ENCODE measurements around the gene SLC6A18. TPM values are rescaled to one million over a fixed set of nuclear protein-coding genes. Genes with fewer than 3 reads are reported as not detected.

The SLC6A18 gene
- total and polyA plus RNA-seq, 2 experiments from 2014 or later, result 0.35 TPM; not detected in 1

DNA sequence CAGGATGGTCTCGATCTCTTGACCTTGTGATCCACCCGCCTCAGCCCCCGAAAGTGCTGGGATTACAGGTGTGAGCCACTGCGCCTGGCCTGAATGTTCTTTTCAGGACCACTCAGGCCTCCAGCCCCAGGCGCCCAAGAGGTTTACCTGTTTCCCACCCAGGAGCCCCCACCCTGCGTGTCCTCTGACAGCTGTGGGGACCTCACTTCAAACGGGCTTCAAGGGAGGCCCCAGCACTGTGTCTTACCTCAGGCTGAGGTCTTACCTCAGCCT lies 42.9 kb upstream of the SLC6A18 start:
- Histone ChIP-seq H3K4me1 (ENCODE audit: insufficient read depth) (peaks cover 50% of the 10 kb centered on the region), H3K4me2 (peak overlapping the region; percentile 66), H3K79me2 (no peaks in the 10 kb centered on the region), H3K9me3 (ENCODE audit: low read depth) (no peaks in the 10 kb centered on the region), H4K20me1 (ENCODE audit: insufficient read depth, poor library complexity, severe bottlenecking) (no peaks in the 10 kb centered on the region), H3K4me3 (no peak overlapping the region), H3K36me3 (replicated peaks; ENCODE audit: insufficient read depth, low read depth) (no peaks in the 10 kb centered on the region), H3K27ac (peak overlapping the region; percentile 96), H3K9me2 (replicated peaks; ENCODE audit: insufficient read depth) (no peaks in the 10 kb centered on the region), H2AFZ (no peak overlapping the region), H3K27me3 (no peaks in the 10 kb centered on the region)
- 73% methylated on average over 7 of the region's 7 CpGs for WGBS (ENCODE audit: low lambda C conversion rate, missing lambda C conversion rate)
- no peak for TF ChIP-seq EZH2 (IDR thresholded peaks at IDR 0.05; ENCODE audit: borderline replicate concordance)
- TF ChIP-seq EZH2phosphoT487 (IDR thresholded peaks at IDR 0.05; ENCODE audit: low read depth, severe bottlenecking, unreplicated experiment), result no peak
- no peak for TF ChIP-seq CTCF (IDR thresholded peaks at IDR 0.05; ENCODE audit: poor library complexity)
- no peak for DNase-seq (ENCODE audit: low spot score)

- Histone ChIP-seq H3K4me1 (ENCODE audit: insufficient read depth) (peaks cover 50% of the 10 kb centered on the region), H3K79me2 (no peaks in the 10 kb centered on the region), H2AFZ (no peak overlapping the region), H3K4me3 (no peak overlapping the region), H3K9me2 (replicated peaks; ENCODE audit: insufficient read depth) (no peaks in the 10 kb centered on the region), H3K27ac (peak overlapping the region; percentile 96), H3K27me3 (no peaks in the 10 kb centered on the region), H3K4me2 (peak overlapping the region; percentile 66), H3K36me3 (replicated peaks; ENCODE audit: insufficient read depth, low read depth) (no peaks in the 10 kb centered on the region), H4K20me1 (ENCODE audit: insufficient read depth, poor library complexity, severe bottlenecking) (no peaks in the 10 kb centered on the region), H3K9me3 (ENCODE audit: low read depth) (no peaks in the 10 kb centered on the region)
- no peak for TF ChIP-seq EZH2phosphoT487 (IDR thresholded peaks at IDR 0.05; ENCODE audit: low read depth, severe bottlenecking, unreplicated experiment)
- TF ChIP-seq EZH2 (IDR thresholded peaks at IDR 0.05; ENCODE audit: borderline replicate concordance), result no peak
- no peak for TF ChIP-seq CTCF (IDR thresholded peaks at IDR 0.05; ENCODE audit: poor library complexity)
- 45% methylated on average over 31 of the region's 31 CpGs for WGBS (ENCODE audit: low lambda C conversion rate, missing lambda C conversion rate)
- peak; percentile 83 for DNase-seq (ENCODE audit: low spot score)
Measured at GRCh38 chr5:1182633-1183423, 42.4 kb upstream of the SLC6A18 start.

GRCh38 chr5:1183424-1184162 lies 41.6 kb upstream of the SLC6A18 start:
- peaks cover 50% of the 10 kb centered on the region for H3K4me1 ChIP-seq (ENCODE audit: insufficient read depth)
- no peaks in the 10 kb centered on the region for H4K20me1 ChIP-seq (ENCODE audit: insufficient read depth, poor library complexity, severe bottlenecking)
- H3K27ac ChIP-seq, result peak overlapping the region; percentile 96
- no peak overlapping the region for H3K4me3 ChIP-seq
- no peaks in the 10 kb centered on the region for H3K9me3 ChIP-seq (ENCODE audit: low read depth)
- no peak overlapping the region for H2AFZ ChIP-seq
- WGBS (ENCODE audit: low lambda C conversion rate, missing lambda C conversion rate), result 72% methylated on average over 15 of the region's 18 CpGs
- no peaks in the 10 kb centered on the region for H3K27me3 ChIP-seq
- no peaks in the 10 kb centered on the region for H3K9me2 ChIP-seq (replicated peaks; ENCODE audit: insufficient read depth)
- no peaks in the 10 kb centered on the region for H3K79me2 ChIP-seq
- no peaks in the 10 kb centered on the region for H3K36me3 ChIP-seq (replicated peaks; ENCODE audit: insufficient read depth, low read depth)
- H3K4me2 ChIP-seq, result peak overlapping the region; percentile 66
- no peak for TF ChIP-seq EZH2 (IDR thresholded peaks at IDR 0.05; ENCODE audit: borderline replicate concordance)
- no peak for TF ChIP-seq EZH2phosphoT487 (IDR thresholded peaks at IDR 0.05; ENCODE audit: low read depth, severe bottlenecking, unreplicated experiment)
- TF ChIP-seq CTCF (IDR thresholded peaks at IDR 0.05; ENCODE audit: poor library complexity), result no peak
- DNase-seq (ENCODE audit: low spot score), result no peak

Measured in hepatocyte (in vitro differentiated cells).